IMR-90 (cell line): ENCODE results near the gene PTPN13. TPM values are rescaled to one million over a fixed set of nuclear protein-coding genes. Genes with fewer than 3 reads are reported as not detected.

ENCODE experiments used
- ATAC-seq: fragments of 200-7000 bp; cut with Tn5 transposase; 2 replicates; pipeline ENCODE4 v1.9.1; 2020; ENCODE audit warnings: low read depth, mild to moderate bottlenecking, moderate library complexity
- BruUV-seq: library from RNA; stranded (reverse); fragments of 400-500 nt; replicated peaks from 2 replicates; lab custom pipeline; 2021; lab: Mats Ljungman, UMichigan
- CTCF ChIA-PET: fragments of 300-600 bp; formaldehyde crosslinking; extraction: SDS; loops from one replicate; lab custom pipeline; 2021; ENCODE audit warnings: antibody characterized with exemption; lab: Yijun Ruan, JAX
- POLR2A ChIA-PET: fragments of 300-600 bp; sonication (Branson Sonifier 250); formaldehyde crosslinking; loops from one replicate; lab custom pipeline; 2022; ENCODE audit warnings: antibody characterized with exemption; ENCODE audit not compliant: unreplicated experiment; lab: Charles Lee
- DNase-seq: peaks from one replicate; pipeline ENCODE4 v3.0.0; 2013
- H2AFZ ChIP-seq: replicated peaks from 2 replicates; pipeline ENCODE3; 2013; ENCODE audit warnings: low read length, mild to moderate bottlenecking; ENCODE audit not compliant: poor library complexity
- H2AK5ac ChIP-seq: 2 replicates; pipeline ENCODE4 v1.6.1; 2013; ENCODE audit warnings: low read depth, low read length, inconsistent platforms
- H2AK9ac ChIP-seq: replicated peaks from 2 replicates; pipeline ENCODE3; 2013; ENCODE audit warnings: mild to moderate bottlenecking, low read depth, low read length, moderate library complexity; ENCODE audit not compliant: poor library complexity
- H2BK120ac ChIP-seq: 2 replicates; pipeline ENCODE4 v1.6.1; 2013; ENCODE audit warnings: low read depth, low read length, inconsistent platforms
- H2BK15ac ChIP-seq: 3 replicates; pipeline ENCODE4 v1.6.1; 2013; ENCODE audit warnings: low read depth, low read length, inconsistent platforms
- H2BK20ac ChIP-seq: 2 replicates; pipeline ENCODE4 v1.6.1; 2013; ENCODE audit warnings: low read depth, mild to moderate bottlenecking, inconsistent platforms, low read length, moderate library complexity
- H2BK5ac ChIP-seq: 2 replicates; pipeline ENCODE4 v1.6.1; 2013; ENCODE audit warnings: mild to moderate bottlenecking, low read depth, low read length, inconsistent platforms; ENCODE audit not compliant: poor library complexity, severe bottlenecking
- H3K14ac ChIP-seq: replicated peaks from 2 replicates; pipeline ENCODE4 v1.6.1; 2013; ENCODE audit warnings: low read depth, low read length, inconsistent platforms
- H3K18ac ChIP-seq: 2 replicates; pipeline ENCODE4 v1.6.1; 2013; ENCODE audit warnings: low read depth, low read length, control low read depth
- H3K23ac ChIP-seq: 2 replicates; pipeline ENCODE4 v1.6.1; 2013; ENCODE audit warnings: low read depth, low read length, inconsistent platforms
- H3K27ac ChIP-seq: 2 replicates; pipeline ENCODE4 v1.5.1; 2013; ENCODE audit warnings: mild to moderate bottlenecking, control low read depth, low read length; ENCODE audit not compliant: insufficient read depth
- H3K27me3 ChIP-seq: 2 replicates; pipeline ENCODE4 v1.6.1; 2013; ENCODE audit warnings: low read length; ENCODE audit not compliant: control insufficient read depth, insufficient read depth
- H3K36me3 ChIP-seq: 2 replicates; pipeline ENCODE4 v1.6.1; 2013; ENCODE audit warnings: low read length, mixed read lengths; ENCODE audit not compliant: control insufficient read depth, insufficient read depth
- H3K4ac ChIP-seq: 2 replicates; pipeline ENCODE4 v1.6.1; 2013; ENCODE audit warnings: low read depth, low read length, inconsistent platforms
- H3K4me1 ChIP-seq: 2 replicates; pipeline ENCODE4 v1.6.1; 2013; ENCODE audit warnings: low read length, mixed read lengths; ENCODE audit not compliant: control insufficient read depth, insufficient read depth
- H3K4me2 ChIP-seq: 2 replicates; pipeline ENCODE4 v1.6.1; 2013; ENCODE audit warnings: low read depth, mild to moderate bottlenecking, control low read depth, low read length, moderate library complexity
- H3K4me3 ChIP-seq: 2 replicates; pipeline ENCODE4 v1.5.1; 2013; ENCODE audit warnings: low read depth, mild to moderate bottlenecking, control low read depth, low read length, moderate library complexity; ENCODE audit not compliant: insufficient read depth
- H3K56ac ChIP-seq: 2 replicates; pipeline ENCODE4 v1.6.1; 2013; ENCODE audit warnings: low read length, inconsistent platforms; ENCODE audit not compliant: insufficient read depth; ENCODE audit errors: extremely low read depth
- H3K79me1 ChIP-seq, 2 experiments: 2 replicates each; pipeline ENCODE4 v1.6.1; 2013; ENCODE audit warnings: low read length in 2 of 2, inconsistent platforms in 1 of 2, low read depth in 1 of 2
- H3K9ac ChIP-seq: 2 replicates; pipeline ENCODE4 v1.6.1; 2013; ENCODE audit warnings: low read depth, low read length, control low read depth
- H3K9me1 ChIP-seq: 2 replicates; pipeline ENCODE4 v1.6.1; 2013; ENCODE audit warnings: low read length, inconsistent platforms; ENCODE audit not compliant: insufficient read depth
- H3K9me3 ChIP-seq: 2 replicates; pipeline ENCODE4 v1.6.1; 2013; ENCODE audit warnings: low read length; ENCODE audit not compliant: control insufficient read depth, insufficient read depth
- H4K20me1 ChIP-seq: 2 replicates; pipeline ENCODE4 v1.6.1; 2013; ENCODE audit warnings: low read length, inconsistent platforms; ENCODE audit not compliant: insufficient read depth
- H4K5ac ChIP-seq: 2 replicates; pipeline ENCODE4 v1.6.1; 2013; ENCODE audit warnings: mild to moderate bottlenecking, low read depth, low read length, control low read depth
- H4K8ac ChIP-seq, 2 experiments: 2 replicates each; pipeline ENCODE4 v1.6.1; 2013; ENCODE audit warnings: low read depth in 2 of 2, low read length in 2 of 2, control low read depth in 1 of 2, inconsistent platforms in 1 of 2
- H4K91ac ChIP-seq: 2 replicates; pipeline ENCODE4 v1.6.1; 2013; ENCODE audit warnings: low read depth, low read length, inconsistent platforms; ENCODE audit not compliant: insufficient read depth
- CEBPB ChIP-seq: IDR thresholded peaks from 2 replicates; pipeline ENCODE4 v1.6.1; 2012; ENCODE audit warnings: low read depth, low read length, improper control_type of control experiment
- CTCF ChIP-seq: conservative IDR thresholded peaks from 2 replicates; pipeline ENCODE4 v1.5.1; 2012; ENCODE audit warnings: mild to moderate bottlenecking, low read depth, low read length, improper control_type of control experiment
- ELK1 ChIP-seq: fragments of 150-350 bp; IDR thresholded peaks from 2 replicates; pipeline ENCODE4 v1.6.1; 2016; ENCODE audit warnings: low read depth, mild to moderate bottlenecking, low read length, moderate library complexity, borderline replicate concordance
- FOS ChIP-seq: fragments of 150-350 bp; IDR thresholded peaks from 2 replicates; pipeline ENCODE4 v1.6.1; 2016; ENCODE audit warnings: low read depth, low read length
- MAFK ChIP-seq: IDR thresholded peaks from 2 replicates; pipeline ENCODE4 v1.6.1; 2012; ENCODE audit warnings: low read depth, low read length, improper control_type of control experiment
- MAZ ChIP-seq: IDR thresholded peaks from 2 replicates; pipeline ENCODE4 v1.6.1; 2012; ENCODE audit warnings: low read depth, mild to moderate bottlenecking, low read length, improper control_type of control experiment, moderate library complexity, borderline replicate concordance
- MXI1 ChIP-seq: IDR thresholded peaks from 2 replicates; pipeline ENCODE4 v1.6.1; 2012; ENCODE audit warnings: low read depth, mild to moderate bottlenecking, low read length, moderate library complexity, borderline replicate concordance
- NFE2L2 ChIP-seq: fragments of 150-350 bp; IDR thresholded peaks from 2 replicates; pipeline ENCODE4 v1.6.1; 2016; ENCODE audit warnings: low read depth, mild to moderate bottlenecking, low read length
- RAD21 ChIP-seq: IDR thresholded peaks from 2 replicates; pipeline ENCODE4 v1.6.1; 2012; ENCODE audit warnings: low read length, improper control_type of control experiment
- RCOR1 ChIP-seq: IDR thresholded peaks from 2 replicates; pipeline ENCODE4 v1.6.1; 2012; ENCODE audit warnings: mild to moderate bottlenecking, low read length, improper control_type of control experiment; ENCODE audit not compliant: insufficient replicate concordance
- RFX5 ChIP-seq: IDR thresholded peaks from 2 replicates; pipeline ENCODE4 v1.8.0; 2012; ENCODE audit warnings: low read depth, mild to moderate bottlenecking, low read length, moderate library complexity
- SMC3 ChIP-seq: fragments of 150-350 bp; IDR thresholded peaks from 2 replicates; pipeline ENCODE4 v1.6.1; 2016; ENCODE audit warnings: low read depth, mild to moderate bottlenecking, antibody characterized with exemption, low read length, moderate library complexity
- USF2 ChIP-seq: fragments of 150-350 bp; IDR thresholded peaks from 2 replicates; pipeline ENCODE4 v1.6.1; 2017; ENCODE audit warnings: mild to moderate bottlenecking, antibody characterized with exemption, low read length, low read depth
- dilution Hi-C: fragments of 300-500 bp; cut with HindIII; formaldehyde crosslinking; loops from one replicate; pipeline ENCODE4 v1.14.3; 2018; ENCODE audit warnings: low sequenced_read_pairs; ENCODE audit not compliant: unreplicated experiment
- in situ Hi-C: fragments of 300-500 bp; cut with MboI; formaldehyde crosslinking; loops from 3 replicates; pipeline ENCODE4 v1.14.3; 2019; ENCODE audit warnings: low sequenced_read_pairs, inconsistent platforms, mixed read lengths
- intact Hi-C: fragments of 100-400 bp; cut with micrococcal nuclease; formaldehyde crosslinking; loops from 2 replicates; pipeline ENCODE4 v1.10.0; 2022
- polyA plus RNA-seq, 3 experiments: library from polyadenylated mRNA; depleted of rRNA; stranded (reverse); fragments of >200 nt; gene quantifications; 2 replicates each; pipeline ENCODE4 v1.2.3, GENCODE V29; 2012; ENCODE audit warnings: low replicate concordance in 1 of 3
- total RNA-seq: library from RNA; depleted of rRNA; stranded (reverse); fragments of >200 nt; gene quantifications from 2 replicates; pipeline ENCODE4 v1.2.3, GENCODE V29; 2012

The PTPN13 gene
- total and polyA plus RNA-seq, 2 of the 4 experiments (the other 2 are of a cell fraction) = 7.7 to 29.0 TPM

- H2BK20ac ChIP-seq = no peak overlapping the region
- H4K5ac ChIP-seq = no peak overlapping the region
- no peak overlapping the region for H3K23ac ChIP-seq
- TF ChIP-seq NFE2L2 (no peak), CTCF (no peak), ELK1 (no peak), RAD21 (no peak), FOS (no peak), SMC3 (no peak), MAZ (no peak), CEBPB (no peak), MXI1 (no peak), RCOR1 (no peak), USF2 (no peak), MAFK (no peak), RFX5 (no peak)
- ChIA-PET CTCF (no interaction called here), POLR2A (no interaction called here)
- no peak overlapping the region for H3K27ac ChIP-seq
- no peaks in the 10 kb centered on the region for H3K4me1 ChIP-seq
- H2BK15ac ChIP-seq = no peak overlapping the region
- intact Hi-C loops (no loop called here), dilution Hi-C loops (no loop called here), in situ Hi-C loops (no loop called here)
- no peak overlapping the region for H3K9ac ChIP-seq
- no peak overlapping the region for H2BK5ac ChIP-seq
- no peaks in the 10 kb centered on the region for H4K20me1 ChIP-seq
- H2BK120ac ChIP-seq = no peak overlapping the region
- no peaks in the 10 kb centered on the region for H3K27me3 ChIP-seq
- peaks cover 5% of the 10 kb centered on the region for H3K36me3 ChIP-seq
- H3K4me3 ChIP-seq = no peak overlapping the region
- no peak overlapping the region for H2AK5ac ChIP-seq
- H4K91ac ChIP-seq = no peak overlapping the region
- H3K9me1 ChIP-seq = no peaks in the 10 kb centered on the region
- no peak overlapping the region for H2AK9ac ChIP-seq
- H3K56ac ChIP-seq = no peak overlapping the region
- no peaks in the 10 kb centered on the region for H3K9me3 ChIP-seq
- H3K79me1 ChIP-seq = no peaks in the 10 kb centered on the region
- no peak overlapping the region for H3K14ac ChIP-seq
- no peak overlapping the region for H2AFZ ChIP-seq
- no peak for DNase-seq
- no TSS peak for BruUV-seq
- ATAC-seq = no peak
- no peak overlapping the region for H4K8ac ChIP-seq
- no peak overlapping the region for H3K4ac ChIP-seq
- H3K18ac ChIP-seq = no peak overlapping the region
- no peak overlapping the region for H3K4me2 ChIP-seq
These were observed 123.5 kb downstream of the PTPN13 start for GRCh38 chr4:86717651-86718050.
